Left renal cortex interstitium (tissue), 4 donors: Measurements from ENCODE around the gene STK39. TPM values are rescaled to one million over a fixed set of nuclear protein-coding genes. Genes with fewer than 3 reads are reported as not detected.

Experiments used
- DNase-seq, 4 donors: peaks; one replicate each; pipeline ENCODE4 v3.0.0-alpha.2; 2013; ENCODE audit warnings: low read depth in 4 of 4, low spot score in 2 of 4, missing footprints in 1 of 4
- polyA plus RNA-seq, 4 donors: library from polyadenylated mRNA; unstranded; fragments of 120-200 nt; gene quantifications; one replicate each; pipeline ENCODE4 v1.2.1, GENCODE V29; 2013; ENCODE audit not compliant: insufficient read length in 4 of 4

The STK39 gene
- polyA plus RNA-seq, 4 donors = 30.3 to 34.6 (median 32.4) TPM

DNA sequence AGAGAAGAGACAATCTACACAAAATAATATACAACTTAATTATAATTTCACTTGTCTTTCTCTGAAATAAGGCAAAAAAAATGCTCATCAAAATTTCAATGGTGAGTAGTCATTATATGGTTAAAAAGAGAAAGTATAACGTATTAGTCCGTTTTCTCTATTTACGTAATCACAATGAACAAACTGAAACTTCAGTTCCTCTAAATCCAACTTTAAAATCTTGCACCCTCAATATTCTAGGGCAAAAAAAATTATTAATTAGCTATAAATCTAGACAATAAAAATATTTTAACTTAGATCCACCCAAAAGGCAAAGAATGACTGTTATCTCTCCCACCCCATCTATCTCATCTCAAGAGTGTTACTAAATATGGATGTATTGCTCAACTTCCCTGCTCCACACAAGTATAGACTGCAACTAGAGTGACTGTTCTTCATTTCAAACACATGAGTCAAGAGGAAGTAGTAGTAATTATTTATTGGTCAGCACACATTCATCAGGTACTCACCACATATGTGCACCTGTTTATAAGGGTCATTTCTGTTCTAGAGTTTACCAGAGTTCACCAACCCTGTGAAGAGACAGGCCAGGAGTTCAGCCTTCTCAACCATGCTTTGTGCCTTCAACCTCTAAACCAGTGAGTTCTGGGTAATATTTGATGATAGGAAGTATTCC is 36.4 kb downstream of the STK39 start:
- no peak for DNase-seq

DNA sequence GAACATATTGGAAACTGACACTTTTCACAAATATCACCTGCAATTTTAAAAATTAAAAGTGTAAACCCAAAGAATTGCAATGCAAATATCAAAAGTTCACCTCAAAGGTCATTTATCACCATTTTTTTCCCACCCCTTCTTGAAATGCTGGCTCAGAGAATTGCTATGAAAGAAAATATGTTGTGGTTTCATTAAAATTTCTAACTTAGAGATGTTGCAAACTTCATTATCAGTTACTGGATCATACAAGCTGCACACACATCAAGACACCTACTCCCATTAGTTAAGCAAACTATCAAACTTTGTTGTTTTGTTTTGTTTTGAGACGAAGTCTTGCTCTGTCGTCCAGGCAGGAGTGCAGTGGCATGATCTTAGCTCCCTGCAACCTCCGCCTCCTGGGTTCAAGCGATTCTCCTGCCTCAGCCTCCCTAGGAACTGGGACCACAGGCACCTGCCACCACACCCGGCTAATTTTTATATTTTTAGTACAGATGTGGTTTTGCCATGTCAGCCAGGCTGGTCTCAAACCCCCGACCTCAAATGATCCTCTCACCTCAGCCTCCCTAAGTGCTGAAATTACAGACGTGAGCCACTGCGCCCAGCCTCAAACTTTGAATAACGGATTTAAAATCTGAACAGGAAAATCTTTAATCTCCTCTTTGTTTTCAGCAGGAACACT is 37.0 kb downstream of the STK39 start:
- DNase-seq = no peak

DNA sequence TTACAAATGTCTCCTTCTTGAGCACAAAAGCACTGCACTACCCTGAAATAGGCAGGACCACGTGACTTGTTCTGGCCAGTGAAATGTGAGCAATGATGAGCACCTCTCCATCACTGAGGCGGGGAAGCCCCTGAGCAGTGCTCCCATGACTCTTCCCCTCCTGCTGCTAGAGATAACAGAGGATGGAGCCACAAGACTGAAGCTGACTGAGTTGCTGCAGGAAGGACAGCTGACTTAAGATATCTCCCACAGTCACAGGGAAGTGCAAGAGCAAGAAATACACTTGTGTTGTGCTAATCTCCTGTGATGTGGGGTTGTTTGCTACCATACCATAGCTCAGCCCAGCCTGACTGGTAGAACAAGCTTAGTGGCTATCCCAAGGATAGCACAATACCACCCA is 38.7 kb downstream of the STK39 start:
- DNase-seq = no peak

DNA sequence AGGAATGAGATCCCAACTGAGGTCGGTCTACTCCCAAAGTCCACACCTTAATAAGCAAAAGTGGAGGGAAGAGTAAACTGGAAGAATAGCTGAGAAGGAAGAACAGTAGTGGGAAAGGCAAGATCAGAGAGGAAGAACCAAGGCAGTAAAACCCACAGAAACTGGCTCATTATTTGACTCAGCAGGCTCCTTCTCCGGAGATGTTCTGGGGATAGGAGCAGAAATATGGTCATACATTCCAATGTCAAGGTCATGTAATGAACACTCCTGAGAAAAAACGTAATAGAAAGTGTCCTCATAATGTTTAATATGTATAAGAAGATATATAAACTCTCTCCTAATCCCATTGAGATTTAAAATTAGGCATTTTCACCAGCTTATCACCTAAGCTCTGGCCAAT is 39.5 kb downstream of the STK39 start:
- DNase-seq = no peak

DNA sequence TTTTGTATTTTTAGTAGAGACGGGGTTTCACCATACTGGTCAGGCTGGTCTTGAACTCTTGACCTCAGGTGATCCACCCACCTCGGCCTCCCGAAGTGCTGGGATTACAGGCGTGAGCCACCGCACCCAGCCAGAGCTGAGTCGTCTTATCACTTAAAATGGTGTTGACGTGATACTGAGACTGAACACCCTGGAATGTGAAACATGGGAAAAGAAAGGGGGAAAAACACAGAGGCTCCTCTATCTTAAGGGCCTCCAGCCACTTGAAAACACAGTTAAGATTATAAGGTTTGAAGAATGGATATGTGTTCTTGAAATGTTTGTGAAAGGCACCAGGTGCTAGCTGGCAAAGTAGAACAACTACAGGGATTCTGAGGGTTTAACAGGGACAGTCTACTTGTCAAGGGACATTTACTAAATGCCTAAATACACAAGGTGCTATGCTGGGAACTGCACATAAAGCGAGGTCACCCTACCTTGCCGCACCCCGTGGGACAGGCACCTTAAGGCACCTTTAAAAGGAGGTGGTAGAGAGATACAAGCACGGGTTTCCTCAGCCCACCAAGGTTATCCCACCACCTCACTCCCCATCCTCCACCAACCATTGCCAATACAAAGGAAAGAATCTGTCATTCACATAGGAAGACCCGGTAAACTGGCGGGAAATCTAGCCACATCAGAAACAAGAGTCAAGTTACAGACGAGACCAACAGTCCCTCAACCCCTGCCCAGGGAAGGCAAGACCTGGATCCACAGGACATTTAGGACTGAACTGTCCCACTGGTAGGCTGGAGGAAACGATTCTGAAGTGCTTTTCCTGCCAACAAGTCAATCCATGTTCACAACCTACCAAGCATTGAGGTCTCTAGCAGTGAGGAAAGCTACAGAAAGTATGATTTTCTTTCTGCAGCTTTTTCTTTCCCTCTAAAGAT is 43.4 kb downstream of the STK39 start:
- DNase-seq = no peak

DNA sequence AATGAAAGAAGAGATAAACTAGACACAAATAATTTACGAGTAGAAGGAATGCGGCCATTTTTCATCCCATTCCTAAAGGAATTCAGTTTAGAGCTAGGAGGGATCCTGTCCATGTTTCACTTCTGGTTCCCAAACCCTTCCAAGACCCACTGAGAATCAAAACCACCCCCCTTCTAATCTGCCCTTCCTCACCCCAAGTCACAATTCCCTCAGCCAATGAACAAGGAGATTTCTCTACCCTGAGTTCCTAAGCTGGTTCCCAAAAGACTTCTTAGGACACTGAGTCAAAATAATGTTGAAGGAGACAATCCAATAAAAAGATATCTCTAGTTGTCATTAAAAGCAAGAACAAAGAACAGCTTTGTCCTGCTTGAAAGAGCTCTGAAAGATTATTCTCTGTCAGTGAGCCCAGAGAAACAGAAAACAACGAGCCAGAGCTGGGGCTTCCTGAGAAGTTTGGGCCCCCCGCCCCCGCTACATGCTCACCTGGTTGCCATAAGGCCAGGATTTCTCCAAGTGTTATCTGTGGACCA is 45.7 kb downstream of the STK39 start:
- DNase-seq = peak in 1 of 4 donors; percentile 53

DNA sequence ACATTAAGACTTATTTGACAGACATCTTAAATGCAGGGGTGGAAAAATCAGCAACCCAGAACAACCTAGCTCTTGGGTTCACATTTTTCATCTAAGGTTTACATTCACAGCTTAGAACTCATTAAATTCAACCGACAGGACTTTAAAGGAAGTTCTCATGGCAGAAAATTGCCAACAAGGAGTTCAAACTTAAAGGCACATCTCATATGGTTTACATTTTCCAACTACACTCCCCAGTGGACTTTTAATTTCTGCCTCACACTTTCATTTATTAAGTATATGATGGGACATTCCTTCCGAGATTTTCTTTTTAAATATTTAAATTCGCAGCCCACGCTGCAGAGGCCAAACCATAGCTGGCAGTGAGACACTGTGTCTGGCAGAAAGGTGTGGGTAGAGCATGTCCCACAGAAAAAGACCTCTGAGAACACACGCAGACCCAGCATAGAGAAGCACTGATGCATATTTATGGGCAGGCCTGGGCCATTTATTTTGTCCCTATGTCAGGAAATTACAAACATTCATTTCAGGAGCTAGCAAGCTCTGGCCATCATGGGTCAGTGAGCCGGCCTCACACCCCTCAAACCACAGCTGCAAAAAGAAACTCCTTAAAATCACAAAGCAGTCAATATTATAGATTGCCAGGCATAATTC is 46.3 kb downstream of the STK39 start:
- peak; percentile 22 to 41 (median 29) for DNase-seq

DNA sequence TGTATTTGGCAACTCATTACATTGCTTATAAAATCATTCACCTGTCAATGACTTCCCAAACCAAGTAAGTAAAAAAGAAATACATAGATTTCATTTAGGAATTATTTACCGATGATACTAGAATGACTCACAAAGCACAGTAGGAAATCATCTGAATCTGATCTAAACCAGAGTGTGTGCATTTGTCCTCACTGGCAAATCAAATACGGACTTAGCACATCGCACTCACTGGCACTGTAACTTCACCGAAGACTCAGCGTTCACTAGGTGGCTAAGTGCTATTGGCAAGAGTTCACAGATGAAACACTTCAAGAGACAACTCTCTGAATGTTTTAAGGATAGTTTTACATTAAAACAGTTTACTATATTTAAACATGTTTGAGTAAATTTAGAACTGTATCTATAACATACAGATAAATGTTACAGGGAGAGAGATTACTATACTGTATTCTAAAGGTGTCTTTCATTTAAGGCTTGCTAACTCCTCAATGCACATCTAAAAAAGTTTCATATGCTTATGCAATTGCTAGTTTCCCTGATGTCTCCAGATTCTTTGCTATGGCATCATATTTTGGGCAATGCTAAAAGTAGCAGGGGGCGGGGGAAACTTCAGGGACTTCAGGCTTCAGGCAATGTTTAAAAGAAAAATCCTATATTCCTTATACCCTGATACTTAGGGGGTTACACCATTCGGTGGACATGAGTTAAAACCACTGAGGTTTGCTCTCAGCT is 48.8 kb downstream of the STK39 start:
- DNase-seq = no peak

DNA sequence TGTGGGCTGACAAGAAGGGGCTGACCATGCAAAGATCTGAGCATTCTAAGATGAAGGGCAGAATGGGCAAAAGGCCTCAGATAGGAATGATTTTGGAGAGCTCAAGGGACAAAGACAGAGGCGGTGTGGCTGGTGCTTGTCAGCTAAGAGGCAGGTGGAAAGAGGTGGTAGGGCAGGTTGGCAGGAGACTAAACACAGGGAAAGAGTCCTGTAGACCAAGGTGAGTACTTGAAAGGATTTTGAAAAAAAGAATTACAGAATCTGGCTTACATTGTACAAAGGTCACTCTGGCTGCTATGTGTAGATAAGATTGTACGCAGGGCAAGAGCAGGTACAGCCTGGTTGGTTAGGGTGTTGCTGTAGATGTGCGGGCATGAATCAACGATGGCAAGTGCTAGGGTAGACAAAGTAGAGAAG is 50.6 kb downstream of the STK39 start:
- DNase-seq = no peak

DNA sequence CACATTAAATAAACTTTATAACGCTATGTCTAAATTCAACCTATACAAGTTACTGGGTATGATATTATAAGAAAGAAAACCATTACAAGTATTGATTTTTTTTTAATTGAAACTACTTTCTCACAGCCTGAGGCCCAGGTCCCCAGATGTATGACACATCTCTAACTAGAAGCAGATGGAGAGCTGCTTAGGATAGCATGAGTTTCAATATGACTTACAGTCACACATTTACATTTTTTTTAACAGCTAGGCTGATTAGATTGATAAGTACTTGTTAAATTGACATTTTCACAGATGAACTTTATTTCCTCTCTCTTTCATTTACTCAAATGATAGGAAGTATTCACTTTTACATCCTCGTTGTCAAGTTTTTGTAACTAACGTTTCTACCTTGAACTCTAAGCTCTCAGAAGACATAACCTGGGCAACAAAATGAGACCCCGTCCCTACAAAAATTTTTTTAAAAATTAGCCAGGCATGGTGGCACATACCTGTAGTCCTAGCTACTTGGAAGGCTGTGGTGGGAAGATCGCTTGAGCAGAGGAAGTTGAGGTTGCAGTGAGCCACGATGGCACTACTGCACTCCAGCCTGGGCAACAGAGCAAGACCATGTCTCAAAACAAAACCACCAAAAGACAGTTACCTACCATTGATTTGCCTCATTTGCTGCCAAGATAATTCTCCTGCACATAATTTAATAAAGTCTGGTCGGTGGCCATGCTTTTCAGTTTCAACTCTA is 52.4 kb downstream of the STK39 start:
- DNase-seq = no peak

DNA sequence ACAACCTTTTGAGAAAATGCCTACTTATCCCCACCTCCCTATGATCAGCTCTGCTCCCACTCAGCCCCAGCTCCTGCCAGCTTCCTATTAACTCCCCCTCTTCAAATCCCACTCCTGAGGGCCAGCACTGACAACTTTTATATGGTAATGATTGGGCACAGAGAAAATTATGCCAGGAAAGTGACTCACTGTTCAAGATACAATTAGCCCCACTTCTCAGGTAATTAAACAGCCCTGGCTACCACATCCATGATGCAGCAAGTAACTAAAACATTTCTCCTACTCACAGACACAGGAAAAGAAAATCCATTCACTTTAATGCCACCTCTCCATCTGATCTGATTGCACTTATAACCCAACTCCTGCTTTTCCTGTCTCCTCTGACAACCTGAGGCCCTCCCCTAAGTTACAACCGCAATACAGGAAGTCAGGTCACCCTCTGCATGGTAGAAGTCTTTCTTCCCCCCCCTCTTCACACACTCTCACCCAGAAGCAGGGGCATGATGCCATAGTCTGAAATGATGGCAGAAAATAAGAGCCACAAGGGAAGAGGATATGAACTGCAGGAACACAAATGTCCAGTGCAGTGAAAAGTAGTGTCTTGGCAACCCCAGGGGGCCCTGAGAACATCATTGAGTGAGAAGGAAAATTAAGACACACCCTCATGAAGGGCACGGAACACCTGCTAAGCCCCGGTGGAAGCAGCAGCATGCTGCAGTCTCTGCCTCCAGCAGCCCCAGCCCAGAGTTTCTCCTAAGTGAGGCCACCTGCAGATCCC is 54.4 kb downstream of the STK39 start:
- DNase-seq = no peak

DNA sequence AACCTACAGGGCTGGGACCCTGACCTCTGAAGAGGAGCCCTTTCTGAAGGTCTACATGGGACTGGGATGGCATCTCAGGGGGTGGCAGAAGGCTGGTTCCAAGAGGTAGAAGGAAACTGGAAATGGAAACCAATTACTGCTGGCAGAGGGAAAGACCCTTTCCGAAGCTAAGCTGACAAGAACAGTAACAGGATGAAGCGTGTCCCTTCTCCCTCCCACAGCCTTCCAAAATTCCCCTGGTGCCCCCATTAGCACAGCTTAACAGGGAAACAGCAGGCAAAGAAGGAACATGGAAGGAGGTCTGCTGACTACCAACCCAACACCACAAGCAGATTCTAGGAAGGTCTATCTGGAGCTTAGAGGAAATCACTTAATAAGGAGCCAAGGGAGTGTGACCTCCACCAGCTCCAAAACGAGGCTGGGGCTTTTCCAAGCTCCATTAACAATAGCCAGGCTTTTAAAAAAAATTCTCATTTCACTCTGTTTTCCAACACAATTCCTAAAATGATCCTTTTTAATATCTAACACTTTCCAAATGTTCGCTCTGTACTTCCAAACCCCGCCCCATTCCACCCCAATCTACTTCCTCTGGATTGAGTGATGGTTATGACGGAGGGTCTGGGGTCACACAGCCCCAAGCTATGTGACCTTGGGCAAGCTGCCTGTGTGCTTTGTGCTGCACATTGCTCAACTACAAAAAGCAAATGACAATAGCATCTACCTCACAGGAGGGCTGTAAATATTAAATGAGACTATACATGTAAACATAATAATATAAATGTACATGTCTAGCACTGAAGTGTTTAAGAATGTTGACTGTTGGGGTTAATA is 55.2 kb downstream of the STK39 start:
- DNase-seq = no peak

DNA sequence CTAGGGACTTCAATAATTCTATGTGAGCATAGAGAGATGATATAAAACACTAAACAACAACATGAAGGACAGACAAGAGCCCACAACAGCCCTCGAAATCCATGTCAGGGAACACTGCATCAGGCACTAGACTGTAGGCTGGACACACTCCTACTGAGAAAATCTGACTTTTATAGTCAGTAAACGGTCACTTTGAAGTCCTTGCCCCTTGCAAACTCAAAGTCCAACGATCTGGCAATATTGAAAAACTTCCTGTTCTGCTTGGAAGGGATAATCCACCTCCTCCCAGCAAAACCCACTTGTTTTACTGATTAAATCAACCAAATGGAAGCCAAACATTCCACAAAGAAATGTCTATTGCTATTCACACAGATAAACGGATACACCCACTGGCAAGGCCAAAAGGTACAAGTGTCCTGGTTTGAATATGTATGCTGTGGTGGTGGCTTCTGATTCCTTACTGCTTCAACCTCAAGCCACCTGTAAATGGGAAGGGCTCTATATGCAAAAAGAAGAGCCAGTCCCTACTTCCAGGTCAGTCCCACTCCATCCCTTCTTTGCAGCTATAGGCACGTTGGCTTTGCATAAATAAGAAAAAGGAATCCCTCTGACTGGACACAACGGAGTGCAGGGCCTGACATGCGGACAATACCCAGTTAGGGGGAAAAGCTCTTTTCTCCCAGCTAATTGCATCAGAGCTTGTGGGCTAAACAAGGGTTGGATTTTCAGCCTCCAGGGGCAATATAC is 56.6 kb downstream of the STK39 start:
- DNase-seq = no peak

DNA sequence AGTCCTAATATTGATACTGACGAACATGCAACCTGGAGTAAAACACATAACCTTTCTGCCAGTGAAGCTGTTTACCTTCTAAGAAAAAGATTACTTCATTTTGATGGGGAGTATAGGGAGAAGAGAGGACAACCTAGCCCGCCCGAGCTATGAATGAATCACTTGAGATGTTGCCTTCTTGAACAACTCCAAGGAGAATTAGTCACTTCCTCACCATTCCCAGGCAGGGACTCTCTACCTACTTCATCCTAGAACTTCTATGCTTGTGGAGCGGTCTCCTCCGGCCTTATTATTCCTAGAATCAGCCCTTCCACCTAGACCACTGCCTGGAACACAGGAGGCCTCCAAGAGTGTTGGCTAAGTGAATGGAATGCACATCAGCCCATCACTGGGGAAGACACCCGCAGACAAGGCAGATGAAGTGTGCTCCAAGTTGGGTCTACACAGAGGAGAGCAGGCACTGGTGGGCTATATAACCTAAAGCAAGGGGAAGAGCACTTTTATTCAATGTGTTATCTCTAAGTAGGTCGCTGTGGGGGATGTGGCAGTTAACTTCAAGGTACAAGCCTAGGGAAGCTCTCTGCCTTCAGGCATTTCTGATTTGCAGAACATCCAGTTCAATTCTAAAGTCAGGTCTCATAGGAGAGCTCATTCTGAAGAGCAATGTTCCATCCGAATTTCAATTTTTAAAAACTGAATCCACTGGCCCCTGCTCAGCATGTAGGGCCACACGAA is 57.4 kb downstream of the STK39 start:
- DNase-seq = no peak

DNA sequence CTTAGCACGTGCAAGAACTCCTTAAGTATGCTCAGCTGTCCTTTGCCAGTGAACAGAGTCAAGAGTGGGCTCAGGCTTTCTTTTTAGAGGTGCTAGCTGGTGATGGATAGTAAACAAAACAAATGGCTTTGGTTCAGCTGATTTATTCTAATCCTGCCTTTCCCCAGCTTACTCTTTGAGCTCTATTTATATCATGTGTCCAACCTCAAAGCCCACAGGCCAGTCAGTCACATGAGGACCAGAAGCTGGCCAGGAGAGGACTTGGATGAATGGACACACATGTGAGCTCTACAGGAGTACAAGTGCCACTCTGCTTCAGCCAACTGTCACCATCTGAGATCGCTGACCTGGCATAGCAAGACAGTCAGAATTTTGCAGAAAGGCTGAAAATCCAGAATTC is 59.4 kb downstream of the STK39 start:
- DNase-seq = no peak

DNA sequence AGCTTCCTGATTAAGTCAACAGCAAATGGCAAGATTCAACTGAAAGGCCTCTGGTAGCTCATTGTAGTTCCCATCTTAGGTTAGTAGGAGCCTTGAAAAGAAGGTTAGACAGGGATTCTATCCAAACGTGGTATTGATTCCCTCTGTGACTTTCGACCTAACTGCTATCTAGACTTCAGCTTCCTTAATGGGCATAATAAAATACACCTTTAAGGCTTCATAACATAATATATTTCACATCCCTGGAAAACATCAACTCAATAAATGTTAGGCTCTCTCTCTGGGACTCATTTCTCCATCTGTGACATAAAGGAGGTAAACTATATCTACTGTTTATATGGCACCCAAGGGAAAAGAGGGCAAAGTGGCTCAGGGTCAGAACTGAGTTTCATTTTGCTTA is 60.9 kb downstream of the STK39 start:
- DNase-seq = no peak
